Measurements from ENCODE around the gene SIX5.

The SIX5 gene

GRCh38 chr19:45770192-45771101 is 1.4 kb upstream of the SIX5 start:
- H3K4me3 ChIP-seq (ENCODE audit: low read length): peak overlapping the region; percentile 75
- no peaks in the 10 kb centered on the region for H3K27me3 ChIP-seq (ENCODE audit: low read depth, low read length)
- TF ChIP-seq CTCF (IDR thresholded peaks at IDR 0.05; ENCODE audit: low read depth, low read length) (peak; percentile 93), EZH2phosphoT487 (IDR thresholded peaks at IDR 0.05; ENCODE audit: low read depth) (no peak)
- H3K9ac ChIP-seq (ENCODE audit: low read length): peak overlapping the region; percentile 48
- H2AFZ ChIP-seq (ENCODE audit: low read depth, low read length): no peak overlapping the region; the same call in 1 of the 2 replicates
- peak overlapping the region; percentile 85 for H3K4me2 ChIP-seq (ENCODE audit: low read length)
- H3K79me2 ChIP-seq (ENCODE audit: low read length): no peaks in the 10 kb centered on the region
- no peaks in the 10 kb centered on the region for H3K36me3 ChIP-seq (replicated peaks; ENCODE audit: low read depth, low read length)
- H3K9me3 ChIP-seq (ENCODE audit: insufficient read depth, low read length): no peaks in the 10 kb centered on the region
- no peaks in the 10 kb centered on the region for H4K20me1 ChIP-seq (ENCODE audit: insufficient read depth, low read length)
- H3K27ac ChIP-seq (ENCODE audit: low read length): peak overlapping the region; percentile 51
- peaks cover 4% of the 10 kb centered on the region; the same call in 1 of the 2 replicates for H3K4me1 ChIP-seq (ENCODE audit: low read length)

- no peaks in the 10 kb centered on the region for H4K20me1 ChIP-seq (ENCODE audit: insufficient read depth, low read length)
These were observed 754 bp upstream of the SIX5 start for GRCh38 chr19:45769821-45770191.

GRCh38 chr19:45768655-45768983 is 433 bp downstream of the SIX5 start:
- TF ChIP-seq EZH2phosphoT487 (IDR thresholded peaks at IDR 0.05; ENCODE audit: low read depth): no peak
- TF ChIP-seq CTCF (IDR thresholded peaks at IDR 0.05; ENCODE audit: low read depth, low read length): no peak
- peak overlapping the region; percentile 42 for H2AFZ ChIP-seq (ENCODE audit: low read depth, low read length)

More at GRCh38 chr19:45769821-45770191, 754 bp upstream of the SIX5 start:
- peak overlapping the region; percentile 75 for H3K4me3 ChIP-seq (ENCODE audit: low read length)
- no peaks in the 10 kb centered on the region for H3K36me3 ChIP-seq (replicated peaks; ENCODE audit: low read depth, low read length)
- TF ChIP-seq CTCF (IDR thresholded peaks at IDR 0.05; ENCODE audit: low read depth, low read length) (no peak), EZH2phosphoT487 (IDR thresholded peaks at IDR 0.05; ENCODE audit: low read depth) (no peak)
- H3K4me1 ChIP-seq (ENCODE audit: low read length): peaks cover 4% of the 10 kb centered on the region; the same call in 1 of the 2 replicates
- no peaks in the 10 kb centered on the region for H3K79me2 ChIP-seq (ENCODE audit: low read length)
- no peaks in the 10 kb centered on the region for H3K9me3 ChIP-seq (ENCODE audit: insufficient read depth, low read length)
- peak overlapping the region; percentile 48 for H3K9ac ChIP-seq (ENCODE audit: low read length)
- no peaks in the 10 kb centered on the region for H3K27me3 ChIP-seq (ENCODE audit: low read depth, low read length)
- no peak overlapping the region for H2AFZ ChIP-seq (ENCODE audit: low read depth, low read length)
- peak overlapping the region; percentile 51 for H3K27ac ChIP-seq (ENCODE audit: low read length)
- peak overlapping the region; percentile 85 for H3K4me2 ChIP-seq (ENCODE audit: low read length)

DNA sequence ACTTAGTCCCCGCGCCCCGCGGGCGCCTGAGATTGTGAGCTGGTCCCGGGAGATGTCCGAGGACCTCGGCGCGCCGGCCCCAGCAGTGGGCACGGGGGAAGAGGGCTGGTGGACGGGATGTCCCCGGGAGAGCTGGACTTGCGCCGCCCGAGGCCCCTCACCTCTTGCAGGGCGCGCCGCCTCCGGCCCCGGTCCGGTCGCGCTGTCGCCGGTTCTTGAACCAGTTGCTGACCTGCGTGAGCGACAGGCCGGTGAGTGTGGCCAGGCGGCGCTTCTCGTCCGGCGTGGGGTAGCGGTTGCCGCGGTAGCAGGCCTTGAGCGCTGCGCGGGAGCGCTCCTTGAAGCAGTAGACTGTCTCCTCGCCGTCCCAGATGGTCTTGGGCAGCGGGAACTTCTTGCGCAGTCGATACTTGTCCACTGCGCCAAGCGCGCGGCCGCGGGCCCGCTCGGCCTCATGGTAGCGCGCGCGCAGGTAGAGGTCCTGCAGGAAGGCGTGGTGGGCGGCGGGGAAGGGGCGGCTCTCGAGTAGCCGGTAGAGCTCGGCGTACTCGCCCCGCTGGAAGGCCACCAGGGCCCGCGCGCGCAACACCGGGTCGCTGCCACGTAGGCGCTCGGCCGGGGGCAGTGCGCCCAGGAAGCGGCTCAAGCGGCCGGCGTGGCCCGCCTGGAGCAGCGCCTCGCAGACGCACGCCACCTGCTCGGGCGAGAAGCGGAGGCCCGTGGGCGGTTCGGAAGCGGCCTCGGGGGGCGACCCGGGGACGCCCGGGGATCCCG is 984 bp downstream of the SIX5 start:
- peak overlapping the region; percentile 82 for H3K4me3 ChIP-seq (ENCODE audit: low read length)
- no peaks in the 10 kb centered on the region for H3K9me3 ChIP-seq (ENCODE audit: insufficient read depth, low read length)
- no peaks in the 10 kb centered on the region for H3K79me2 ChIP-seq (ENCODE audit: low read length)
- peak overlapping the region; percentile 93 for H3K9ac ChIP-seq (ENCODE audit: low read length)
- TF ChIP-seq CTCF (IDR thresholded peaks at IDR 0.05; ENCODE audit: low read depth, low read length): no peak
- H4K20me1 ChIP-seq (ENCODE audit: insufficient read depth, low read length): no peaks in the 10 kb centered on the region
- H3K4me2 ChIP-seq (ENCODE audit: low read length): peak overlapping the region; percentile 89
- H3K27ac ChIP-seq (ENCODE audit: low read length): no peak overlapping the region
- H3K4me1 ChIP-seq (ENCODE audit: low read length): peaks cover 4% of the 10 kb centered on the region; the same call in 1 of the 2 replicates
- H2AFZ ChIP-seq (ENCODE audit: low read depth, low read length): no peak overlapping the region
- no peaks in the 10 kb centered on the region for H3K36me3 ChIP-seq (replicated peaks; ENCODE audit: low read depth, low read length)
- H3K27me3 ChIP-seq (ENCODE audit: low read depth, low read length): no peaks in the 10 kb centered on the region

More at GRCh38 chr19:45768655-45768983, 433 bp downstream of the SIX5 start:
- no peaks in the 10 kb centered on the region for H3K27me3 ChIP-seq (ENCODE audit: low read depth, low read length)
- no peaks in the 10 kb centered on the region for H4K20me1 ChIP-seq (ENCODE audit: insufficient read depth, low read length)
- H3K36me3 ChIP-seq (replicated peaks; ENCODE audit: low read depth, low read length): no peaks in the 10 kb centered on the region
- peak overlapping the region; percentile 93 for H3K9ac ChIP-seq (ENCODE audit: low read length)
- no peaks in the 10 kb centered on the region for H3K79me2 ChIP-seq (ENCODE audit: low read length)
- peak overlapping the region; percentile 89 for H3K4me2 ChIP-seq (ENCODE audit: low read length)
- H3K4me1 ChIP-seq (ENCODE audit: low read length): peaks cover 4% of the 10 kb centered on the region; the same call in 1 of the 2 replicates
- peak overlapping the region; percentile 82 for H3K4me3 ChIP-seq (ENCODE audit: low read length)
- peak overlapping the region; percentile 72 for H3K27ac ChIP-seq (ENCODE audit: low read length)
- H3K9me3 ChIP-seq (ENCODE audit: insufficient read depth, low read length): no peaks in the 10 kb centered on the region

Measured in OCI-LY3 (cell line).